WTC11 (cell line): ENCODE results near the gene CHRM4.

Source experiments
- GABPB1 ChIP-seq: sonication (generic); formaldehyde crosslinking; IDR thresholded peaks from 2 replicates; pipeline ENCODE4 v1.8.1; 2023; ENCODE audit warnings: mild to moderate bottlenecking, missing genetic modification reagents
- TF ChIP-seq, protein P1 (sequence below): sonication (generic); formaldehyde crosslinking; IDR thresholded peaks from 2 replicates; pipeline ENCODE4 v1.8.1; 2022; ENCODE audit warnings: low read depth, mild to moderate bottlenecking, moderate library complexity, missing genetic modification reagents, borderline replicate concordance
- TF ChIP-seq, protein P2 (sequence below): fragments of 200-600 bp; IDR thresholded peaks from 2 replicates; pipeline ENCODE4 v1.8.0; 2022; ENCODE audit warnings: antibody characterized with exemption

DNA sequence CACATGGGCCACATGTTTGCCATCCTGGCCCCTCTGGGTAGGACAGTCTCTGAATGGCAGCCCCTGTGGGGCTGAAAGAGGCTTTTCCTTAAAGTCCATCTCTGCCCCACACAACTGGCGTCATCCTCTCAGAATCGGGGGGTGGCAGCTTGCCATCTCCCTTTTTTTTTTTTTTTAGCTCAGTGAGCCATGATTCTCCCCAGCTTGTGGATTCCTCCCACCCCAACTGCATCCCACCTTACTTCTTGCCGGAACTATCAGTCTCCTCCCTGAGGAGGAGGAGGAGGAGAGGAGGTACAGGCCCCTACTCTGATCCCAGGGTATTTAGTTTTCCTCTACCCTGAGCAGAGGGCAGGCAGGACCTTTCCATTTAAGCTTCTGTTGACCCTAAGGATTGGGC, 40.9 kb downstream of the CHRM4 start:
- TF ChIP-seq, protein P1, sequence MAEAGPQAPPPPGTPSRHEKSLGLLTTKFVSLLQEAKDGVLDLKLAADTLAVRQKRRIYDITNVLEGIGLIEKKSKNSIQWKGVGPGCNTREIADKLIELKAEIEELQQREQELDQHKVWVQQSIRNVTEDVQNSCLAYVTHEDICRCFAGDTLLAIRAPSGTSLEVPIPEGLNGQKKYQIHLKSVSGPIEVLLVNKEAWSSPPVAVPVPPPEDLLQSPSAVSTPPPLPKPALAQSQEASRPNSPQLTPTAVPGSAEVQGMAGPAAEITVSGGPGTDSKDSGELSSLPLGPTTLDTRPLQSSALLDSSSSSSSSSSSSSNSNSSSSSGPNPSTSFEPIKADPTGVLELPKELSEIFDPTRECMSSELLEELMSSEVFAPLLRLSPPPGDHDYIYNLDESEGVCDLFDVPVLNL (CRISPR knock-in tag) = no peak
- TF ChIP-seq, protein P2, sequence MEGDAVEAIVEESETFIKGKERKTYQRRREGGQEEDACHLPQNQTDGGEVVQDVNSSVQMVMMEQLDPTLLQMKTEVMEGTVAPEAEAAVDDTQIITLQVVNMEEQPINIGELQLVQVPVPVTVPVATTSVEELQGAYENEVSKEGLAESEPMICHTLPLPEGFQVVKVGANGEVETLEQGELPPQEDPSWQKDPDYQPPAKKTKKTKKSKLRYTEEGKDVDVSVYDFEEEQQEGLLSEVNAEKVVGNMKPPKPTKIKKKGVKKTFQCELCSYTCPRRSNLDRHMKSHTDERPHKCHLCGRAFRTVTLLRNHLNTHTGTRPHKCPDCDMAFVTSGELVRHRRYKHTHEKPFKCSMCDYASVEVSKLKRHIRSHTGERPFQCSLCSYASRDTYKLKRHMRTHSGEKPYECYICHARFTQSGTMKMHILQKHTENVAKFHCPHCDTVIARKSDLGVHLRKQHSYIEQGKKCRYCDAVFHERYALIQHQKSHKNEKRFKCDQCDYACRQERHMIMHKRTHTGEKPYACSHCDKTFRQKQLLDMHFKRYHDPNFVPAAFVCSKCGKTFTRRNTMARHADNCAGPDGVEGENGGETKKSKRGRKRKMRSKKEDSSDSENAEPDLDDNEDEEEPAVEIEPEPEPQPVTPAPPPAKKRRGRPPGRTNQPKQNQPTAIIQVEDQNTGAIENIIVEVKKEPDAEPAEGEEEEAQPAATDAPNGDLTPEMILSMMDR = no peak
- no peak for TF ChIP-seq GABPB1 (CRISPR knock-in tag)
